ENCODE measurements around the gene USP28.
A peak's percentile ranks its signal among the peaks of the same experiment; 100 is the strongest.
"Not testable (repeated sequence)": the region's sequence is repeated elsewhere in the genome, so short reads cannot be mapped to it uniquely, and the experiment has no call there.

Gene USP28

DNA sequence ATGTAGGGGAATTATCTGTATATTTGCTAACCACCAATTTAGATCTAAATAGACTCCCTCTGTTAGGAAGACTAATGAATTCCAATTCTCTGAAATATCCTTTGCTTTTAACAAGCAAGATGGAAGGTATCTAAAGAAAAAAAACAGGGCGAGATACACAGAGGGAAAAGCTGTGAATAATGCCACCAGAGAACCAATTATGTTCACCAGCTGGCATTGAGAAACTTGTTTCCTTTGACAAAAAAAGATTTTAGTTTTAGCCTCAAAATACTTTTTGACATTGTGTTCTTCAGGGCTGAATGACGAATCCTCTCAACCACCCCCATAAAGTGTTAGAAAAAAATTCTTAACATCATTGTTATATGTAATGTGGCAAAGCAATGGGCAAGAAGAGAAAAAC, 48.2 kb upstream of the USP28 start:
- Histone ChIP-seq H3K9me3 (ENCODE audit: control insufficient read depth, insufficient read depth, low read depth, low read length) (no peaks in the 10 kb centered on the region), H3K4me1 (ENCODE audit: control insufficient read depth, insufficient read depth, low read length) (no peaks in the 10 kb centered on the region), H3K36me3 (ENCODE audit: control insufficient read depth in 2 of 2, insufficient read depth in 1 of 2, low read length in 2 of 2) (no peaks in the 10 kb centered on the region), H3K4me3 (ENCODE audit: low read depth, low read length) (no peak overlapping the region), H3K27ac (ENCODE audit: extremely low read depth, low read depth, low read length) (no peak overlapping the region)
- TF ChIP-seq, protein P1, sequence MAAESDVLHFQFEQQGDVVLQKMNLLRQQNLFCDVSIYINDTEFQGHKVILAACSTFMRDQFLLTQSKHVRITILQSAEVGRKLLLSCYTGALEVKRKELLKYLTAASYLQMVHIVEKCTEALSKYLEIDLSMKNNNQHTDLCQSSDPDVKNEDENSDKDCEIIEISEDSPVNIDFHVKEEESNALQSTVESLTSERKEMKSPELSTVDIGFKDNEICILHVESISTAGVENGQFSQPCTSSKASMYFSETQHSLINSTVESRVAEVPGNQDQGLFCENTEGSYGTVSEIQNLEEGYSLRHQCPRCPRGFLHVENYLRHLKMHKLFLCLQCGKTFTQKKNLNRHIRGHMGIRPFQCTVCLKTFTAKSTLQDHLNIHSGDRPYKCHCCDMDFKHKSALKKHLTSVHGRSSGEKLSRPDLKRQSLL (tag by site-specific recombination; IDR thresholded peaks at IDR 0.05), result no peak
- TF ChIP-seq ZBTB26 (tag by site-specific recombination; optimal IDR thresholded peaks at IDR 0.05) (no peak), ZNF311 (tag by site-specific recombination; IDR thresholded peaks at IDR 0.05; ENCODE audit: borderline replicate concordance) (no peak), ZNF433 (tag by site-specific recombination; IDR thresholded peaks at IDR 0.05; ENCODE audit: low read depth) (no peak), ZBTB21 (tag by site-specific recombination; IDR thresholded peaks at IDR 0.05) (no peak), ZNF560 (tag by site-specific recombination; IDR thresholded peaks at IDR 0.05; ENCODE audit: borderline replicate concordance) (no peak), GFI1B (tag by site-specific recombination; IDR thresholded peaks at IDR 0.05) (no peak), ZNF600 (tag by site-specific recombination; IDR thresholded peaks at IDR 0.05) (no peak), SALL2 (tag by site-specific recombination; IDR thresholded peaks at IDR 0.05; ENCODE audit: borderline replicate concordance) (no peak), KLF10 (tag by site-specific recombination; IDR thresholded peaks at IDR 0.05) (no peak), ZNF501 (tag by site-specific recombination; IDR thresholded peaks at IDR 0.05) (no peak)
- TF ChIP-seq, protein P2, sequence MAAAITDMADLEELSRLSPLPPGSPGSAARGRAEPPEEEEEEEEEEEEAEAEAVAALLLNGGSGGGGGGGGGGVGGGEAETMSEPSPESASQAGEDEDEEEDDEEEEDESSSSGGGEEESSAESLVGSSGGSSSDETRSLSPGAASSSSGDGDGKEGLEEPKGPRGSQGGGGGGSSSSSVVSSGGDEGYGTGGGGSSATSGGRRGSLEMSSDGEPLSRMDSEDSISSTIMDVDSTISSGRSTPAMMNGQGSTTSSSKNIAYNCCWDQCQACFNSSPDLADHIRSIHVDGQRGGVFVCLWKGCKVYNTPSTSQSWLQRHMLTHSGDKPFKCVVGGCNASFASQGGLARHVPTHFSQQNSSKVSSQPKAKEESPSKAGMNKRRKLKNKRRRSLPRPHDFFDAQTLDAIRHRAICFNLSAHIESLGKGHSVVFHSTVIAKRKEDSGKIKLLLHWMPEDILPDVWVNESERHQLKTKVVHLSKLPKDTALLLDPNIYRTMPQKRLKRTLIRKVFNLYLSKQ (tag by site-specific recombination; IDR thresholded peaks at IDR 0.05; ENCODE audit: borderline replicate concordance), result no peak
- TF ChIP-seq, protein P3, sequence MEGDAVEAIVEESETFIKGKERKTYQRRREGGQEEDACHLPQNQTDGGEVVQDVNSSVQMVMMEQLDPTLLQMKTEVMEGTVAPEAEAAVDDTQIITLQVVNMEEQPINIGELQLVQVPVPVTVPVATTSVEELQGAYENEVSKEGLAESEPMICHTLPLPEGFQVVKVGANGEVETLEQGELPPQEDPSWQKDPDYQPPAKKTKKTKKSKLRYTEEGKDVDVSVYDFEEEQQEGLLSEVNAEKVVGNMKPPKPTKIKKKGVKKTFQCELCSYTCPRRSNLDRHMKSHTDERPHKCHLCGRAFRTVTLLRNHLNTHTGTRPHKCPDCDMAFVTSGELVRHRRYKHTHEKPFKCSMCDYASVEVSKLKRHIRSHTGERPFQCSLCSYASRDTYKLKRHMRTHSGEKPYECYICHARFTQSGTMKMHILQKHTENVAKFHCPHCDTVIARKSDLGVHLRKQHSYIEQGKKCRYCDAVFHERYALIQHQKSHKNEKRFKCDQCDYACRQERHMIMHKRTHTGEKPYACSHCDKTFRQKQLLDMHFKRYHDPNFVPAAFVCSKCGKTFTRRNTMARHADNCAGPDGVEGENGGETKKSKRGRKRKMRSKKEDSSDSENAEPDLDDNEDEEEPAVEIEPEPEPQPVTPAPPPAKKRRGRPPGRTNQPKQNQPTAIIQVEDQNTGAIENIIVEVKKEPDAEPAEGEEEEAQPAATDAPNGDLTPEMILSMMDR (tag by site-specific recombination; IDR thresholded peaks at IDR 0.05), result no peak
- ChIA-PET POLR2A (no interaction called here), CTCF (interaction anchor here (1.1 to 1.8 kb wide), 2 partner anchors 28 to 337 kb away, joined by 3 to 5 read pairs; no protein-coding TSS in a partner anchor)

- H3K27ac ChIP-seq (ENCODE audit: extremely low read depth, low read depth, low read length); H3K9me3 ChIP-seq (ENCODE audit: control insufficient read depth, insufficient read depth, low read depth, low read length); H3K36me3 ChIP-seq (ENCODE audit: control insufficient read depth in 2 of 2, insufficient read depth in 1 of 2, low read length in 2 of 2); H3K4me3 ChIP-seq (ENCODE audit: low read depth, low read length); POLR2A ChIA-PET: not testable (repeated sequence)
- peaks cover 14% of the 10 kb centered on the region for H3K4me1 ChIP-seq (ENCODE audit: control insufficient read depth, insufficient read depth, low read length)
- CTCF ChIA-PET, result interaction anchor here (1.6 kb wide), 1 partner anchor 15 kb away, joined by 5 read pairs; no protein-coding TSS in a partner anchor
Observed at GRCh38 chr11:113911491-113911890, 36.1 kb upstream of the USP28 start.

DNA sequence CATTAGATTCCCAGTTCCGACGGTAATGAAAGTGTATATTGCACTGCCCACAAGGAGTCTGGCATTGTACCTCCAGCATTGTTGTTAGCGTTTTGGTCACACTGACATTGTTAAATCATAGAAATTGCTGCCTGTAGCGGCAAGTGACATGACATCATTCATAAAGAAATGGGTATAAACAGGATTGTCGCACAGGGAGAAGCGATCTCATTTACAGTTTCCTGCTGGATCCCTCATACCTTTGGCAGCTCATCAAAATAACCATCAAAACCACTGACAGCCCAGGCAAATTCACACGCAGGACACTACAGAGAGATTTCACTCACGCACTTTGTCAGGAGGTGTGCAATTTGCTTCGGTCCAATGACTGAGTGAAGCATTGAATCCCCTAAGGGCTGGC, 32.7 kb upstream of the USP28 start:
- Histone ChIP-seq H3K4me1 (ENCODE audit: control insufficient read depth, insufficient read depth, low read length) (peaks cover 18% of the 10 kb centered on the region), H3K36me3 (ENCODE audit: control insufficient read depth in 2 of 2, insufficient read depth in 1 of 2, low read length in 2 of 2) (no peaks in the 10 kb centered on the region), H3K27ac (ENCODE audit: extremely low read depth, low read depth, low read length) (no peak overlapping the region; the same call in 1 of the 2 replicates), H3K4me3 (ENCODE audit: low read depth, low read length) (no peak overlapping the region), H3K9me3 (ENCODE audit: control insufficient read depth, insufficient read depth, low read depth, low read length) (no peaks in the 10 kb centered on the region)
- CTCF ChIA-PET, result interaction anchor here (0.5 to 5.9 kb wide), 7 partner anchors 11 to 354 kb away, joined by 3 to 67 read pairs (median 6); no protein-coding TSS in a partner anchor
- POLR2A ChIA-PET, result interaction anchor here (1.3 kb wide), 1 partner anchor 13 kb away, joined by 3 read pairs; no protein-coding TSS in a partner anchor
- TF ChIP-seq OSR2 (tag by site-specific recombination; IDR thresholded peaks at IDR 0.05), result peak; percentile 51; the same call in 1 of the 2 replicates
- peak; percentile 41; the same call in 1 of the 2 replicates for TF ChIP-seq MZF1 (tag by site-specific recombination; IDR thresholded peaks at IDR 0.05; ENCODE audit: borderline replicate concordance)
- TF ChIP-seq ZNF157 (tag by site-specific recombination; IDR thresholded peaks at IDR 0.05), result no peak
- TF ChIP-seq, protein P4, sequence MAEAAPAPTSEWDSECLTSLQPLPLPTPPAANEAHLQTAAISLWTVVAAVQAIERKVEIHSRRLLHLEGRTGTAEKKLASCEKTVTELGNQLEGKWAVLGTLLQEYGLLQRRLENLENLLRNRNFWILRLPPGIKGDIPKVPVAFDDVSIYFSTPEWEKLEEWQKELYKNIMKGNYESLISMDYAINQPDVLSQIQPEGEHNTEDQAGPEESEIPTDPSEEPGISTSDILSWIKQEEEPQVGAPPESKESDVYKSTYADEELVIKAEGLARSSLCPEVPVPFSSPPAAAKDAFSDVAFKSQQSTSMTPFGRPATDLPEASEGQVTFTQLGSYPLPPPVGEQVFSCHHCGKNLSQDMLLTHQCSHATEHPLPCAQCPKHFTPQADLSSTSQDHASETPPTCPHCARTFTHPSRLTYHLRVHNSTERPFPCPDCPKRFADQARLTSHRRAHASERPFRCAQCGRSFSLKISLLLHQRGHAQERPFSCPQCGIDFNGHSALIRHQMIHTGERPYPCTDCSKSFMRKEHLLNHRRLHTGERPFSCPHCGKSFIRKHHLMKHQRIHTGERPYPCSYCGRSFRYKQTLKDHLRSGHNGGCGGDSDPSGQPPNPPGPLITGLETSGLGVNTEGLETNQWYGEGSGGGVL (tag by site-specific recombination; IDR thresholded peaks at IDR 0.05), result no peak
- no peak for TF ChIP-seq PRDM1 (tag by site-specific recombination; IDR thresholded peaks at IDR 0.05)
- TF ChIP-seq WT1 (tag by site-specific recombination; IDR thresholded peaks at IDR 0.05), result peak; percentile 80
- TF ChIP-seq GLI4 (tag by site-specific recombination; IDR thresholded peaks at IDR 0.05), result no peak
